IPS-18a (cell line): ENCODE measurements around the gene SERPINE2.

ENCODE experiments used
- H3K27ac ChIP-seq: one replicate; pipeline ENCODE4 v1.5.1; 2013; ENCODE audit warnings: low read length
- H3K27me3 ChIP-seq: one replicate; pipeline ENCODE4 v1.6.1; 2013; ENCODE audit warnings: mild to moderate bottlenecking, low read length; ENCODE audit not compliant: control insufficient read depth, insufficient read depth
- H3K36me3 ChIP-seq: one replicate; pipeline ENCODE4 v1.6.1; 2013; ENCODE audit warnings: low read depth, low read length; ENCODE audit not compliant: control insufficient read depth
- H3K4me1 ChIP-seq: one replicate; pipeline ENCODE4 v1.6.1; 2013; ENCODE audit warnings: low read depth, low read length; ENCODE audit not compliant: control insufficient read depth
- H3K4me3 ChIP-seq: one replicate; pipeline ENCODE4 v1.5.1; 2013; ENCODE audit warnings: low read length
- H3K9ac ChIP-seq: one replicate; pipeline ENCODE4 v1.6.1; 2013; ENCODE audit warnings: mild to moderate bottlenecking, low read length, moderate library complexity
- H3K9me3 ChIP-seq: one replicate; pipeline ENCODE4 v1.6.1; 2013; ENCODE audit warnings: low read depth, low read length; ENCODE audit not compliant: control insufficient read depth

Gene SERPINE2

DNA sequence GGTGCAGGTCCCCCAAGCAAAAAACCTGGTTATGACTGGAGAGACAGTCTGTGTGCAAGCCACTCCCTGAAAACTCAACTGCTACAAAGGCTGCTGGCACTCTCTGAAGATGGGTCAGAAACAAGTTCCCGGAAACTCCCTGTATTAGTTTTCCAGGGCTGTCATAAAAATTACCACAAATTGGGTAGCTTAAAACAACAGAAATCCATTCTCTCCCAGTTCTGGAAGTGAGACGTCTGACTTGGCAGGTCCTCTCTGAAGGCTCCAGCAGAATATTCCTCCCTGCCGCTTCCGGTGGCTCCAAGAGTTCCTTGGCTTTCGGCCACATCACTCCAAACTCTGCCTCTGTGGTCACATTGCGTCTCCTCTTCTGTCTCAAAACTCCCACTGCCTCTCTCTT, 30.1 kb upstream of the SERPINE2 start:
- Histone ChIP-seq H3K9me3 (no peaks in the 10 kb centered on the region), H3K27me3 (no peaks in the 10 kb centered on the region), H3K36me3 (no peaks in the 10 kb centered on the region), H3K9ac (no peak overlapping the region), H3K27ac (no peak overlapping the region), H3K4me3 (no peak overlapping the region), H3K4me1 (no peaks in the 10 kb centered on the region)

DNA sequence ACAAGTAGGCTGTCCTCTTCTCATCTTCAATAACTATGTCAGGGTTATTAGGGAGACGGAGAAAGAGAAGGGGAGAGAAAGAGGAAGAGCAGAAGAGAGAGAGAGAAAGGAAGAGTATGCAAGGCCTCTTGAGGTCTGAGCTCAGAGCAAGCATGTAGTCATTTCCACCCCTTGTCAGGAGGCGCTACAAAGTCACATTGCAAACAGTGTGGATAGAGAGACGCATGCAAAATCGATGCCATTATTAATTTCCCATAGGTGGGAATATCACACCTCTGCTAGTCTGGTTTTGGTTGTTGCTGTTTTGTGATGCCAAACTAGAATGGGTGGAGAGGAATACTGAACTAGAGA, 24.2 kb upstream of the SERPINE2 start:
- no peaks in the 10 kb centered on the region for H3K36me3 ChIP-seq

DNA sequence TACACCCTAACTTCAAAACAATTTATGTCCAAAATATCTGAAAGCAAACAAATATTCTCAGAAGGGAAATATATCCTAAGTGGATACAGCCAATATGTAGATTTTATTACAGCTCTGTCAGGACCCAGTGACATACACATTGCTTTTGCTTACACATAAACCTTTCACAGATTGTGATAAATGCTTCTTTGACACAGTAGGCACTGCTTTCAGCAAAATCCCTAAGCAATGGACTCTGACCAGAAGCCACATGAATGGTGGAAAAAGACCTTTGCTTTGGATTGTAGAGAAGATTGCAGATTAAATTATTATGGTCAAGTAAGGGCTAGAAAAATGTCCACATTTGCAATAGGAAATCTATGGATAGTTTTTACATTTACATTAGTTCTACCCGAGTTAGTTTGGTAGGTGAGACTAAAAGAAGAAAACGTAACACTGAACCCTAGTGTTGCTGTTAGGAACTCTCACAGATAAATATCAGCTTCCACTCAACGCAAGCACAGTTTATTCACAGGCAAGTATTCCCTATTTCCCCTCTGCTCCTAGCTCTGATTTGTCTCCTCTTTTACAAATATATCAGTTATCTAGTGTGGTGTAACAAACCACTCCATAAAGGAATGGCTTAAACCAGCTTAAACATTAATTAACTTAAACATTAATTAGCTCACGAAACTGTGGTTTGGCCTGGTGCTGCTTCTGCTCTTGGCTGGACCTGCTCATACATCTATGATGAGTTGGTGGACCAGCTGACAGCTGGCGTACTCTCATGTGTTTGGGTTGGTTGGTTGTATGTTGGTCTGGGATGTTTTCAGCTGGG, 23.6 kb upstream of the SERPINE2 start:
- Histone ChIP-seq H3K36me3 (no peaks in the 10 kb centered on the region), H3K4me3 (no peak overlapping the region), H3K9ac (no peak overlapping the region), H3K27me3 (no peaks in the 10 kb centered on the region), H3K9me3 (no peaks in the 10 kb centered on the region), H3K4me1 (no peaks in the 10 kb centered on the region), H3K27ac (no peak overlapping the region)

More for the DNA sequence above, 24.2 kb upstream of the SERPINE2 start:
- Histone ChIP-seq H3K27ac (no peak overlapping the region), H3K27me3 (no peaks in the 10 kb centered on the region), H3K4me3 (no peak overlapping the region), H3K9me3 (no peaks in the 10 kb centered on the region), H3K9ac (no peak overlapping the region), H3K4me1 (no peaks in the 10 kb centered on the region)

DNA sequence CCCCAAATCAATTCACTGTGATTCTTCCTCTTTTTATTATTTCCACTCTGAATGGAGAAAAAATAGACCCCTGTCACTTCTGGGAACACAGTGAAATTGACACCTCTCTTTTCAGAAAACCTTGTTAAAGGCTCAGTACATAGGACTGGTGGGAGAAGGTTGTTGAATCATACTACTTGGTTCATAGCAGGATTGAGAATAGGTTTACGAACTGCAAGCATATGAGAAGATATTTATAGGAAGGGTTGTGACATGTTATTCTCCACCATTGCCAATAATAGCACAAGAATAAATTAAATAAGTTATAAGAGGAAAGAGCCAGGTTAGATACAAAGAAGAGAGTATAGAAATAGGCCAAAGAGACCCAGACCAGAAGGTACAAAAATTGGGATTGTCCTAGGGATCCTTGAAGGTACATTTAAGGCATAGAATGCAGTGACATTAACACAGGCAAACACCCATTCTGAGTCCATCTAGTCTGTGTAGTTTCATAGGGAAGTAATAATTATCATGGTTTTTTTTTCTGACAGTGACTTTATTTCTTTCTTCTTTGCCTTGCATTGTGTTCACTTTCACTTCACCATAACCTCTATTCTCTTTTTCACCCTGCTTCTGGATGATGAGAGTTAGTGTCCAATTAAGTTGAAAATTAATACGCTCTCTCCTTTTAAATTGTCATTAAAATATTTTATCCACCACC, 21.8 kb upstream of the SERPINE2 start:
- H3K9me3 ChIP-seq = no peaks in the 10 kb centered on the region
- H3K36me3 ChIP-seq = no peaks in the 10 kb centered on the region
- no peak overlapping the region for H3K9ac ChIP-seq
- H3K4me3 ChIP-seq = no peak overlapping the region
- H3K27ac ChIP-seq = no peak overlapping the region
- H3K27me3 ChIP-seq = no peaks in the 10 kb centered on the region
- H3K4me1 ChIP-seq = no peaks in the 10 kb centered on the region

DNA sequence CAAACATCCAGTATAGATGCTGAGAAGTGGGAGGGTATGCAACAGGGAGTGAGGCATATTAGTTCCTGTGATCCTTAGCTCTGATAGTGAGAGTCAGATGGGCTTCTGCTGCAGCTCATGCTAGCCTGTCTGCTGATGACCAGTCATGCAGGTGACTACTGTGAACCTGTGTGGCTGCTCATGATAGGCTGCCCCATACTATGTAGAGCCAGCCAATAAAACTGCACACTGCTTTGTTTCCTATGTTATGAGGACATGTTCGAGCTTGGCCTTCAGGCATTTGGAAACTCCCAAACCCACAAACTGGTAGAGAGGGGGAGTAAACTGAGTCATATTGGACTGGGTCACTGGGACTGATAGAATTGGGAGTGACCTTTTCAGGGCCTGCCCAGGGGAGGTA, 20.1 kb upstream of the SERPINE2 start:
- H3K4me1 ChIP-seq = no peaks in the 10 kb centered on the region
- no peak overlapping the region for H3K4me3 ChIP-seq
- H3K9me3 ChIP-seq = no peaks in the 10 kb centered on the region
- H3K27ac ChIP-seq = no peak overlapping the region
- no peaks in the 10 kb centered on the region for H3K36me3 ChIP-seq
- no peaks in the 10 kb centered on the region for H3K27me3 ChIP-seq
- no peak overlapping the region for H3K9ac ChIP-seq

DNA sequence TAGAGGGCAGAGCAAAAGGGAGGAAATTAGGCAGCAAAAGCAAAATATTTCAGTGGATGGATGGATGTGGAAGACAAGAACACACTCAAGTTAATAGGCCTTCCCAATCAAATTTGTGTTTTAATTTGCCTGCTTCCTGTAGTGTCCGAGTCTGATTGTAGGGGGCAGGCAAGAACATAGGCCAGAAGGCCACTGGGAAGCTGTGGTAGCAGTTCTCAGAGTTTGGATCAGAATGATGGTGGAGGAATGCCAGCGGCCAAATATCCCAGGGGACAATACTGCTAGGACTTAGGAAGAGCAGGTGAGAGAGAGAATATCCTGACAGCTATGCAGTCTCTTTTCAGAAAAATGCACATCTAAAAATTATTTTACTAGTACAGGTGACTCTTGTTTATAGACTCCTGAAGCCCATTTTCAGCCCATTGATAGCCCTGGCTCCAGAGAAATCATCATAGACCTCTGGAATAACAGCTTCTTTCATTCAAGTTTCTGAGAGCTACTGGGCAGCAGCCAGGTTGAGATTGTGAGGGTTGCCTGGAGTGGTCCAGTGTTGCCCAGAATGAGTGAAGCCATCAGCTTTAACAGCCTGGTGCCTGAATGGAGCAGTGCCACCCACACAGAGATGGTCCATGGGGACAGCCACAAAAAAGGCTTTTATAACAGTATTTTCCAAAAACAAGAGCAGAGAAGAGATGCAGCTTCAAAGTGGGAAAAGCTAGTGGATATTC, 19.1 kb upstream of the SERPINE2 start:
- no peaks in the 10 kb centered on the region for H3K9me3 ChIP-seq
- H3K27ac ChIP-seq = no peak overlapping the region
- no peaks in the 10 kb centered on the region for H3K27me3 ChIP-seq
- H3K36me3 ChIP-seq = no peaks in the 10 kb centered on the region
- no peak overlapping the region for H3K4me3 ChIP-seq
- H3K9ac ChIP-seq = no peak overlapping the region
- no peaks in the 10 kb centered on the region for H3K4me1 ChIP-seq

DNA sequence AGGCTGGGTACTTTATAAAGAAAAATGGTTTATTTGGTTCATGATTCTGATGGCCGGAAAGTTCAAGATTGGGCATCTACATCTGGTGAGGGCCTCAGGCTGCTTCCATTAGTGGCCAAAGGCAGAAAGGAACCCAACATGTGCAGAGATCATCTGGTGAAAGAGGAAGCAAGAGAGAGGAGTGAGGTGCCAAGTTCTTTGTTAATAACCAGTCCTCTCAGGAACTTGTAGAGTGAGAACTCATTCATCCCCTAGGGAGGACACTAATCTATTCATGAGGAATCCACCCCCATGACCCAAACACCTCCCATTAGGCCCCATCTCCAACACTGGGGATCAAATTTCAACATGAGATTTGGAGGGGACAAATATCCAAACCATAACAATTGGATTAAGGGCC, 17.8 kb upstream of the SERPINE2 start:
- Histone ChIP-seq H3K27ac (no peak overlapping the region), H3K4me3 (no peak overlapping the region), H3K27me3 (no peaks in the 10 kb centered on the region), H3K36me3 (no peaks in the 10 kb centered on the region), H3K4me1 (no peaks in the 10 kb centered on the region), H3K9ac (no peak overlapping the region), H3K9me3 (no peaks in the 10 kb centered on the region)

DNA sequence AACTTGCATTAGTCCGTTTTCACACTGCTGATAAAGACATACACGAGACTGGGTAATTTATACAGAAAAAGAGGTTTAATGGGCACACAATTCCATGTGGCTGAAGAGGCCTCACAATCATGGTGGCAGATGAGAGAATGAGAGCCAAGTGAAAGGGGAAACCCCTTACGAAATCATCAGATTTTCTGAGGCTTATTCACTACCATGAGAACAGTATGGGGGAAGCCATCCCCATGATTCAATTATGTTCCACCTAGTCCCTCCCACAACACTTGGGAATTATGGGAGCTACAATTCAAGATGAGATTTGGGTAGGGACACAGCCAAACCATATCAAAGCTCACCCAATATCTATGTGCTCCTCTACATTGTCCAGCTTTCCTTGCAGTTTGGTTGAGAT, 16.0 kb upstream of the SERPINE2 start:
- Histone ChIP-seq H3K4me3 (no peak overlapping the region), H3K9me3 (no peaks in the 10 kb centered on the region), H3K9ac (no peak overlapping the region), H3K36me3 (no peaks in the 10 kb centered on the region), H3K4me1 (no peaks in the 10 kb centered on the region), H3K27ac (no peak overlapping the region), H3K27me3 (no peaks in the 10 kb centered on the region)

DNA sequence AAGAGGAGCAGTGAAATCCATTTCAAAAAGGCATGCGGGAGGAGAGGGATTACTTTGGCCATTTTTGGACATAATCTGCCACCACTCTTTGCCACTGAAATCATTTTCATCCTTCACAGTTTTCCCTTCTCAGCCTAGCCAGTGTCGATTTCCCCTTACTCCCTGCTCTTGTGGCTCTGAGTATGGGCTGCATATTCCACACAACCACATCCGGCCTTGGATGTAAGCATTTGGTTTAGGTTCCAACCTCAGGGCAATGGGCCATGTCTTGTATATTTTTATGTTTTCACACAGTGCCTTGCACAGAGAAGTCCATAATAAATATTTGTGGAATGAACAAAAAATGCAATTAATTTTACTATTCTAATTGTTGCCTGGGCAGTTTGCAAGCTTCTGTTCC, 7.7 kb upstream of the SERPINE2 start:
- no peaks in the 10 kb centered on the region for H3K9me3 ChIP-seq
- peaks cover 8% of the 10 kb centered on the region for H3K27me3 ChIP-seq
- no peaks in the 10 kb centered on the region for H3K36me3 ChIP-seq
- no peak overlapping the region for H3K9ac ChIP-seq
- H3K4me3 ChIP-seq = no peak overlapping the region
- no peak overlapping the region for H3K27ac ChIP-seq
- H3K4me1 ChIP-seq = no peaks in the 10 kb centered on the region

DNA sequence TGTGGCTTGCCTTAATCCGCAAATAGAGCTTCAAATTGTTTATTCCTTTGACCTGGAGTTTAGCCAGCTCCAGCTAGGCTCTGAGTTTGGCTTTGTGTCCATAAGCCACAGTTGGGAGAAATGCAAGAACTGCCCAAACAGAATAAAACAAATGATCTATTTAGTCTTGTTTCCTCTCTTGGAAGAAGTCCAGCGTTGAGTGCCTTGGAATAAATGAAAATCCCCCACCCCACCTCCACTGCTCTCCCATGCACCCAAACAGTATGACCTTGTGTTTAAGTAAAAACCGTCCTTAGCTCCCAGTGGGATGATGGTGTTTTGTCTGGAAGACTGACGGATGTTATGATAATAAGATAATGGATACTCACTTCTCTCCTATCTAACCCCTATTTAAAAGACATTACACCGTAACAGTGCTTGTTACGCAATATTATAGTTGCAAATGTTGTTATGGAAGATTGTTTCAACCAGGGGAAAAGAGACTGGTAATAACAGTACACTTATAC, 3.2 kb upstream of the SERPINE2 start:
- Histone ChIP-seq H3K4me3 (no peak overlapping the region), H3K4me1 (peaks cover 6% of the 10 kb centered on the region), H3K9me3 (no peaks in the 10 kb centered on the region), H3K36me3 (no peaks in the 10 kb centered on the region), H3K27me3 (peaks cover 43% of the 10 kb centered on the region), H3K9ac (no peak overlapping the region), H3K27ac (no peak overlapping the region)

DNA sequence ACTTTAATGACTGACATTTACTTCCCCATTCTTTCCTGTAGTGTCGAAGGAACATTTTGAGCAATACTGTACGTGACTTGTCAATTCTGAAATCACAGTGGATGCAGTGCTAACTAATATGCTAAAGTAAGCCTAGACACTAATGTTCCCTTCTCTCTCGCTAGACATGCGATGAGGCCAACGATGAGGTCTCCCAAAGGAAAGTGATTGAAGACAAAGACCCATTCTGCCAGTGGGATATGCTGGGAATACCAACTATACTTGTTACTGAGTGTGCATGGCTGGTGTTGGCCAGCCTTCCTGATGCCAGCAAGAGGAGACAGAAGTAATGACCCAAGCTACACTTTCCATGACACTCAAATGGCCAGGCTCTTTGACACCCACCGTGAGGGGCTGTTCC, 2.5 kb upstream of the SERPINE2 start:
- Histone ChIP-seq H3K9me3 (no peaks in the 10 kb centered on the region), H3K27me3 (peaks cover 50% of the 10 kb centered on the region), H3K27ac (no peak overlapping the region), H3K9ac (no peak overlapping the region), H3K36me3 (no peaks in the 10 kb centered on the region), H3K4me1 (peaks cover 6% of the 10 kb centered on the region), H3K4me3 (no peak overlapping the region)
